CD4-positive, alpha-beta T cell treated with Interleukin-15 for 4 hours (primary cell): ENCODE results near the gene CMIP.

Source experiments
- DNase-seq: peaks from one replicate; pipeline ENCODE4 v3.0.0-alpha.2; 2020; ENCODE audit warnings: low spot score

Gene CMIP

GRCh38 chr16:81551151-81551808, 106.7 kb downstream of the CMIP start:
- DNase-seq, result no peak

GRCh38 chr16:81551821-81552304, 107.3 kb downstream of the CMIP start:
- DNase-seq, result no peak

- no peak for DNase-seq
These were observed 108.1 kb downstream of the CMIP start for GRCh38 chr16:81552743-81553079.

- DNase-seq, result no peak
These were observed 108.6 kb downstream of the CMIP start for GRCh38 chr16:81553080-81553813.

- DNase-seq, result no peak
These were observed 109.4 kb downstream of the CMIP start for GRCh38 chr16:81553814-81554675.

GRCh38 chr16:81554979-81555378, 110.4 kb downstream of the CMIP start:
- no peak for DNase-seq

GRCh38 chr16:81555660-81556059, 111.1 kb downstream of the CMIP start:
- no peak for DNase-seq

GRCh38 chr16:81556715-81557284, 112.2 kb downstream of the CMIP start:
- DNase-seq, result no peak

- no peak for DNase-seq
These were observed 113.5 kb downstream of the CMIP start for GRCh38 chr16:81558077-81558443.

GRCh38 chr16:81558444-81559175, 114.0 kb downstream of the CMIP start:
- DNase-seq, result no peak

GRCh38 chr16:81560979-81561657, 116.5 kb downstream of the CMIP start:
- no peak for DNase-seq

- DNase-seq, result no peak
These were observed 117.7 kb downstream of the CMIP start for GRCh38 chr16:81562174-81562849.

GRCh38 chr16:81562926-81563325, 118.3 kb downstream of the CMIP start:
- no peak for DNase-seq

GRCh38 chr16:81564421-81564911, 119.9 kb downstream of the CMIP start:
- no peak for DNase-seq

- DNase-seq, result no peak
These were observed 120.9 kb downstream of the CMIP start for GRCh38 chr16:81565321-81566028.

- DNase-seq, result no peak
These were observed 121.7 kb downstream of the CMIP start for GRCh38 chr16:81566086-81567007.

GRCh38 chr16:81567087-81567486, 122.5 kb downstream of the CMIP start:
- no peak for DNase-seq

GRCh38 chr16:81567987-81568748, 123.6 kb downstream of the CMIP start:
- no peak for DNase-seq
